GM12878 (cell line): ENCODE data around the gene ZNF333. TPM values are rescaled to one million over a fixed set of nuclear protein-coding genes. Genes with fewer than 3 reads are reported as not detected.
A peak's percentile ranks its signal among the peaks of the same experiment; 100 is the strongest.

Source experiments
- ATAC-seq: fragments of 200-7000 bp; cut with Tn5 transposase; 3 replicates; pipeline ENCODE4 v1.9.1; 2020; ENCODE audit warnings: mild to moderate bottlenecking, moderate library complexity
- BruUV-seq: library from RNA; stranded (reverse); fragments of 400-500 nt; replicated peaks from 2 replicates; lab custom pipeline; 2021; lab: Mats Ljungman, UMichigan
- CTCF ChIA-PET: fragments of 300-600 bp; sonication (Branson Sonifier 250); formaldehyde crosslinking; extraction: SDS; loops from one replicate; lab custom pipeline; 2021; ENCODE audit warnings: inconsistent platforms; lab: Yijun Ruan, JAX
- POLR2A ChIA-PET: fragments of 350-600 bp; formaldehyde crosslinking; extraction: SDS; loops from one replicate; lab custom pipeline; 2021; ENCODE audit warnings: inconsistent platforms; lab: Charles Lee
- RAD21 ChIA-PET: fragments of 300-600 bp; sonication (Branson Sonifier 250); formaldehyde crosslinking; loops from one replicate; lab custom pipeline; 2023; ENCODE audit warnings: antibody characterized with exemption; ENCODE audit not compliant: unreplicated experiment; lab: Charles Lee
- SMC1A ChIA-PET: fragments of 300-600 bp; sonication (Branson Sonifier 250); formaldehyde crosslinking; loops from one replicate; lab custom pipeline; 2023; ENCODE audit not compliant: unreplicated experiment, uncharacterized antibody; lab: Charles Lee
- DNase-seq: peaks from one replicate; pipeline ENCODE4 v3.0.0-alpha.2; 2011; ENCODE audit warnings: low read depth, low spot score
- FAIRE-seq: peaks from 3 replicates; lab custom pipeline; 2011; peaks lifted over from hg19 to GRCh38; lab: Jason Lieb, UNC
- H2AFZ ChIP-seq: 2 replicates; pipeline ENCODE4 v1.6.0; 2011; ENCODE audit warnings: low read depth, low read length, control low read depth; ENCODE audit not compliant: control insufficient read depth
- H3K27ac ChIP-seq: 2 replicates; pipeline ENCODE4 v1.5.1; 2011; ENCODE audit warnings: control low read depth; ENCODE audit not compliant: control insufficient read depth, insufficient read depth
- H3K27me3 ChIP-seq, 2 experiments: replicated peaks in 1 of 2; 2 replicates each; pipeline versions ENCODE4 v1.6.0 to v1.6.1; 2011; ENCODE audit warnings: low read length in 1 of 2; ENCODE audit not compliant: control insufficient read depth in 2 of 2, insufficient read depth in 2 of 2
- H3K36me3 ChIP-seq, 2 experiments: 2 replicates each; pipeline ENCODE4 v1.5.1; 2011; ENCODE audit warnings: low read length in 1 of 2; ENCODE audit not compliant: control insufficient read depth in 2 of 2, insufficient read depth in 2 of 2
- H3K4me1 ChIP-seq: 2 replicates; pipeline ENCODE4 v1.6.1; 2011; ENCODE audit warnings: mild to moderate bottlenecking, low read length, moderate library complexity, mixed read lengths; ENCODE audit not compliant: control insufficient read depth, insufficient read depth
- H3K4me2 ChIP-seq: 2 replicates; pipeline ENCODE4 v1.6.0; 2011; ENCODE audit warnings: control low read depth; ENCODE audit not compliant: control insufficient read depth, insufficient read depth
- H3K4me3 ChIP-seq: fragments of 200-600 bp; sonication (generic); 2 replicates; pipeline ENCODE4 v1.5.1; 2016
- H3K79me2 ChIP-seq: 2 replicates; pipeline ENCODE4 v1.6.0; 2011; ENCODE audit warnings: low read length; ENCODE audit not compliant: control insufficient read depth, insufficient read depth
- H3K9ac ChIP-seq: 2 replicates; pipeline ENCODE4 v1.8.0; 2011; ENCODE audit warnings: low read length, control low read depth, mixed read lengths; ENCODE audit not compliant: control insufficient read depth, insufficient read depth
- H3K9me3 ChIP-seq: replicated peaks from 3 replicates; pipeline ENCODE4 v1.5.1; 2011; ENCODE audit warnings: mild to moderate bottlenecking, low read length; ENCODE audit not compliant: control insufficient read depth, insufficient read depth
- H4K20me1 ChIP-seq: 2 replicates; pipeline ENCODE4 v1.6.0; 2011; ENCODE audit not compliant: control insufficient read depth, insufficient read depth
- E4F1 ChIP-seq: fragments of 450-650 bp; IDR thresholded peaks from 2 replicates; pipeline ENCODE4 v1.6.1; 2018; ENCODE audit warnings: borderline replicate concordance, mild to moderate bottlenecking; ENCODE audit not compliant: partially characterized antibody
- TCF3 ChIP-seq: IDR thresholded peaks from 2 replicates; pipeline ENCODE4 v1.6.1; 2012; ENCODE audit warnings: low read depth, mild to moderate bottlenecking, low read length, borderline replicate concordance; ENCODE audit not compliant: insufficient read depth
- WGBS: methylation state at CpG from one replicate; pipeline ENCODE4 v1.1.6; 2016; ENCODE audit warnings: low lambda C conversion rate; ENCODE audit not compliant: insufficient replicate concordance, insufficient coverage; ENCODE audit errors: missing lambda C conversion rate; 5-methylcytosine and 5-hydroxymethylcytosine counted together
- in situ Hi-C: fragments of 300-500 bp; cut with MboI; formaldehyde crosslinking; loops from 9 replicates; pipeline ENCODE4 v1.14.3; 2018; ENCODE audit warnings: mixed read lengths
- intact Hi-C: fragments of 100-400 bp; cut with micrococcal nuclease; formaldehyde crosslinking; loops from one replicate; pipeline ENCODE4 v1.14.2; 2022; ENCODE audit not compliant: unreplicated experiment
- polyA plus RNA-seq, 11 experiments: library from polyadenylated mRNA; depleted of rRNA in 4 of 11; unstranded in 6 of 11; stranded (reverse) in 5 of 11; fragments of >200 nt; fragmentation: Nextera tagmentation in 4 of 11; fragmentation: Illumina TruSeq in 1 of 11; extraction: Ambion mirVana in 4 of 11; extraction: Trizol in 1 of 11; gene quantifications; 1 replicate in 1 of 11; 2 replicates in 10 of 11; pipeline versions ENCODE4 v1.2.1 to v1.2.3, GENCODE V29; 2011 to 2016; ENCODE audit warnings: inconsistent platforms in 2 of 11, missing spikeins in 2 of 11, low read depth in 1 of 11
- total RNA-seq, 4 experiments: library from RNA; depleted of rRNA in 3 of 4; stranded (reverse); fragments of >200 nt in 3 of 4; fragmentation: Illumina TruSeq in 1 of 4; extraction: Trizol in 1 of 4; gene quantifications; 2 replicates each; pipeline versions ENCODE4 v1.2.1 to v1.2.3, GENCODE V29; 2013 to 2021

ZNF333 gene
- total and polyA plus RNA-seq, 10 of the 15 experiments (the other 5 are each of a cell fraction or from before 2014, with no cell fraction given): 2.3 to 14.1 (median 5.7) TPM

- ATAC-seq: no peak
- BruUV-seq: no TSS peak
- Histone ChIP-seq H3K4me3 (no peak overlapping the region), H3K27ac (no peak overlapping the region), H3K27me3 (no peaks in the 10 kb centered on the region), H3K9ac (no peak overlapping the region), H3K4me1 (no peaks in the 10 kb centered on the region), H3K9me3 (no peaks in the 10 kb centered on the region), H3K36me3 (no peaks in the 10 kb centered on the region), H3K79me2 (no peaks in the 10 kb centered on the region), H2AFZ (no peak overlapping the region), H3K4me2 (no peak overlapping the region), H4K20me1 (no peaks in the 10 kb centered on the region)
- ChIA-PET CTCF (no interaction called here), POLR2A (no interaction called here), RAD21 (no interaction called here), SMC1A (no interaction called here)
- no peak for DNase-seq
- in situ Hi-C loops (no loop called here), intact Hi-C loops (no loop called here)
- TF ChIP-seq TCF3: no peak
- TF ChIP-seq E4F1: peak; percentile 29
- no peak for FAIRE-seq
- 66% methylated on average over 2 of the region's 2 CpGs for WGBS
These were observed 39.7 kb upstream of the ZNF333 start for GRCh38 chr19:14650161-14650560.
